Transverse colon (tissue), 4 donors: ENCODE data around the gene FBLN2. TPM values are rescaled to one million over a fixed set of nuclear protein-coding genes. Genes with fewer than 3 reads are reported as not detected.

Experiments
- DNase-seq: peaks from one replicate; pipeline ENCODE4 v3.0.0-alpha.2; 2019
- H3K27ac ChIP-seq, 4 donors: fragments of 200-600 bp; sonication (generic); 2 replicates each; pipeline ENCODE4 v1.5.1; 2016 to 2018; ENCODE audit warnings: inconsistent platforms in 4 of 4
- H3K27me3 ChIP-seq: fragments of 200-600 bp; sonication (generic); 2 replicates; pipeline ENCODE4 v1.5.1; 2017; ENCODE audit warnings: inconsistent platforms
- H3K36me3 ChIP-seq, 4 donors: fragments of 200-600 bp; sonication (generic); 2 replicates each; pipeline ENCODE4 v1.5.1; 2017 to 2019; ENCODE audit warnings: inconsistent platforms in 4 of 4
- H3K4me1 ChIP-seq, 4 donors: fragments of 200-600 bp; sonication (generic); 2 replicates each; pipeline ENCODE4 v1.5.1; 2017 to 2020; ENCODE audit warnings: inconsistent platforms in 4 of 4
- H3K4me3 ChIP-seq, 4 donors: fragments of 200-600 bp; sonication (generic); 1 replicate in 1 of 4; 2 replicates in 3 of 4; pipeline versions ENCODE4 v1.5.1 to v1.6.1; 2017 to 2019; ENCODE audit warnings: inconsistent platforms in 4 of 4
- H3K9me3 ChIP-seq, 2 donors: fragments of 200-600 bp; sonication (generic); 2 replicates each; pipeline ENCODE4 v1.5.1; 2017 to 2019; ENCODE audit warnings: inconsistent platforms in 2 of 2
- CTCF ChIP-seq, 5 experiments: fragments of 200-600 bp in 3 of 5; fragments of 450-650 bp in 2 of 5; sonication (generic) in 3 of 5; IDR thresholded peaks; 1 replicate in 2 of 5; 2 replicates in 3 of 5; pipeline ENCODE4 v1.5.1; 2016 to 2017; ENCODE audit warnings: antibody characterized with exemption in 5 of 5, inconsistent platforms in 3 of 5, mild to moderate bottlenecking in 2 of 5, moderate library complexity in 1 of 5
- EP300 ChIP-seq: sonication (generic); formaldehyde crosslinking; IDR thresholded peaks from one replicate; pipeline ENCODE4 v1.6.1; 2017; ENCODE audit warnings: antibody characterized with exemption, low read depth
- POLR2A ChIP-seq: fragments of 450-650 bp; IDR thresholded peaks from one replicate; pipeline ENCODE4 v1.6.1; 2016; ENCODE audit warnings: antibody characterized with exemption, mild to moderate bottlenecking, moderate library complexity
- POLR2AphosphoS5 ChIP-seq, 3 donors: sonication (generic); formaldehyde crosslinking; IDR thresholded peaks; one replicate each; pipeline ENCODE4 v1.6.1; 2016; ENCODE audit warnings: antibody characterized with exemption in 3 of 3
- WGBS, 2 donors: methylation state at CpG; one replicate each; pipeline ENCODE4 v1.1.5; 2018; ENCODE audit warnings: low coverage in 1 of 2; 5-methylcytosine and 5-hydroxymethylcytosine counted together
- in situ Hi-C, 4 donors: fragments of 200-750 bp; cut with MboI; loops; one replicate each; pipeline versions ENCODE4 v1.15.0 to v1.15.1; 2017; ENCODE audit warnings: low sequenced_read_pairs in 3 of 4, low pct_ligation_motif_present in 1 of 4, low pct_unique_long_range_greater_than_20kb in 1 of 4
- intact Hi-C: fragments of 100-400 bp; cut with DNase I; formaldehyde crosslinking; loops from one replicate; pipeline ENCODE4 v1.15.1; 2023; ENCODE audit warnings: low total_unique reads
- total RNA-seq, 4 donors: library from RNA; depleted of rRNA; stranded (reverse); fragments of >200 nt; gene quantifications; one replicate each; pipeline ENCODE4 v1.1.0, GENCODE V29; 2016

The FBLN2 gene
- total RNA-seq, 4 donors from 2014 or later, result 23.0 to 51.5 (median 31.4) TPM

- TF ChIP-seq CTCF (IDR thresholded peaks at IDR 0.05) (no peak), EP300 (no peak), POLR2AphosphoS5 (IDR thresholded peaks at IDR 0.05) (no peak), POLR2A (no peak)
- Histone ChIP-seq H3K27ac (no peak overlapping the region), H3K36me3 (no peaks in the 10 kb centered on the region), H3K9me3 (no peaks in the 10 kb centered on the region), H3K4me3 (no peak overlapping the region), H3K27me3 (no peaks in the 10 kb centered on the region), H3K4me1 (no peaks in the 10 kb centered on the region)
- in situ Hi-C loops, result no loop called here
- DNase-seq, result no peak
- 60 to 80% methylated on average over 1 to 8 of the region's 8 CpGs for WGBS, 2 donors
- intact Hi-C loops, result no loop called here
These were observed 35.5 kb downstream of the FBLN2 start for GRCh38 chr3:13584427-13584891.

GRCh38 chr3:13584901-13585300, 36.0 kb downstream of the FBLN2 start:
- WGBS, 2 donors, result 79% methylated on average over 5 of the region's 5 CpGs; no CpG with 5 or more reads in 1 of the 2 donors

GRCh38 chr3:13587442-13587841, 38.5 kb downstream of the FBLN2 start:
- in situ Hi-C loops, result no loop called here
- TF ChIP-seq EP300 (no peak), CTCF (IDR thresholded peaks at IDR 0.05) (no peak), POLR2A (no peak), POLR2AphosphoS5 (IDR thresholded peaks at IDR 0.05) (no peak)
- no peaks in the 10 kb centered on the region for H3K27me3 ChIP-seq
- H3K4me1 ChIP-seq, result no peaks in the 10 kb centered on the region
- 72 to 92% methylated on average over 3 of the region's 3 CpGs for WGBS, 2 donors
- no peaks in the 10 kb centered on the region for H3K9me3 ChIP-seq
- no peak overlapping the region for H3K4me3 ChIP-seq
- no peaks in the 10 kb centered on the region for H3K36me3 ChIP-seq
- H3K27ac ChIP-seq, result no peak overlapping the region
- DNase-seq, result no peak
- intact Hi-C loops, result no loop called here

More at GRCh38 chr3:13584901-13585300, 36.0 kb downstream of the FBLN2 start:
- H3K27ac ChIP-seq, result no peak overlapping the region
- H3K4me1 ChIP-seq, result no peaks in the 10 kb centered on the region
- in situ Hi-C loops, result no loop called here
- no peaks in the 10 kb centered on the region for H3K27me3 ChIP-seq
- H3K9me3 ChIP-seq, result no peaks in the 10 kb centered on the region
- H3K4me3 ChIP-seq, result no peak overlapping the region
- no peak for TF ChIP-seq POLR2AphosphoS5 (IDR thresholded peaks at IDR 0.05)
- TF ChIP-seq POLR2A, result no peak
- no peak for TF ChIP-seq EP300
- no peak for TF ChIP-seq CTCF (IDR thresholded peaks at IDR 0.05)
- no peaks in the 10 kb centered on the region for H3K36me3 ChIP-seq
- DNase-seq, result no peak
- intact Hi-C loops, result no loop called here

GRCh38 chr3:13588221-13588701, 39.3 kb downstream of the FBLN2 start:
- DNase-seq, result no peak
- H3K4me3 ChIP-seq, result no peak overlapping the region
- H3K36me3 ChIP-seq, result no peaks in the 10 kb centered on the region

More at GRCh38 chr3:13588221-13588701, 39.3 kb downstream of the FBLN2 start:
- no peak for TF ChIP-seq POLR2AphosphoS5 (IDR thresholded peaks at IDR 0.05)
- no peak for TF ChIP-seq POLR2A
- TF ChIP-seq CTCF (IDR thresholded peaks at IDR 0.05), result no peak
- TF ChIP-seq EP300, result no peak
- Histone ChIP-seq H3K27me3 (no peaks in the 10 kb centered on the region), H3K27ac (no peak overlapping the region), H3K9me3 (no peaks in the 10 kb centered on the region), H3K4me1 (no peaks in the 10 kb centered on the region)
- 87 to 89% methylated on average over 3 to 16 of the region's 16 CpGs for WGBS, 2 donors
- in situ Hi-C loops (no loop called here), intact Hi-C loops (no loop called here)
